H1 (cell line): ENCODE results near the gene P2RY1. TPM values are rescaled to one million over a fixed set of nuclear protein-coding genes. Genes with fewer than 3 reads are reported as not detected.
A peak's percentile ranks its signal among the peaks of the same experiment; 100 is the strongest.

Source experiments
- CTCF ChIA-PET: fragments of 300-600 bp; sonication (Branson Sonifier 250); formaldehyde crosslinking; loops from one replicate; lab custom pipeline; 2021; ENCODE audit not compliant: partially characterized antibody; lab: Charles Lee
- POLR2A ChIA-PET: fragments of 300-600 bp; sonication (Branson Sonifier 250); formaldehyde crosslinking; loops from one replicate; lab custom pipeline; 2021; ENCODE audit warnings: inconsistent platforms; ENCODE audit not compliant: partially characterized antibody; lab: Charles Lee
- DNase-seq, 2 experiments: peaks; one replicate each; pipeline versions ENCODE4 v3.0.0 to v3.0.0-alpha.2; 2010 to 2022; ENCODE audit warnings: low spot score in 2 of 2, low read depth in 1 of 2, mixed read lengths in 1 of 2
- FAIRE-seq: peaks from 2 replicates; lab custom pipeline; 2011; peaks lifted over from hg19 to GRCh38; lab: Jason Lieb, UNC
- H2AFZ ChIP-seq: 2 replicates; pipeline ENCODE4 v1.8.1; 2012; ENCODE audit warnings: low read length, inconsistent platforms
- H2AK5ac ChIP-seq: 2 replicates; pipeline ENCODE4 v1.6.1; 2013; ENCODE audit warnings: low read depth, low read length
- H2BK120ac ChIP-seq: replicated peaks from 2 replicates; pipeline ENCODE3; 2013; ENCODE audit warnings: low read depth, low read length, inconsistent platforms
- H2BK12ac ChIP-seq: 2 replicates; pipeline ENCODE4 v1.6.1; 2013; ENCODE audit warnings: low read depth, low read length
- H2BK15ac ChIP-seq: 2 replicates; pipeline ENCODE4 v1.6.1; 2013; ENCODE audit warnings: low read length
- H2BK20ac ChIP-seq: 2 replicates; pipeline ENCODE4 v1.6.1; 2013; ENCODE audit warnings: low read length
- H2BK5ac ChIP-seq: 2 replicates; pipeline ENCODE4 v1.6.1; 2013; ENCODE audit warnings: low read depth, low read length
- H3K14ac ChIP-seq: 2 replicates; pipeline ENCODE4 v1.6.1; 2013; ENCODE audit warnings: inconsistent platforms; ENCODE audit not compliant: insufficient read length
- H3K18ac ChIP-seq: 2 replicates; pipeline ENCODE4 v1.6.1; 2013; ENCODE audit warnings: low read length; ENCODE audit errors: extremely low read depth
- H3K23ac ChIP-seq: 2 replicates; pipeline ENCODE4 v1.6.1; 2013; ENCODE audit warnings: inconsistent platforms; ENCODE audit not compliant: insufficient read length
- H3K23me2 ChIP-seq: 2 replicates; pipeline ENCODE4 v1.6.1; 2013; ENCODE audit warnings: low read depth, low read length
- H3K27ac ChIP-seq: 2 replicates; pipeline ENCODE4 v1.6.1; 2011; ENCODE audit warnings: low read depth, low read length, inconsistent platforms
- H3K27me3 ChIP-seq, 4 experiments: replicated peaks in 1 of 4; 1 replicate in 1 of 4; 2 replicates in 3 of 4; pipeline versions ENCODE4 v1.6.1 to v1.8.1; 2011 to 2013; ENCODE audit warnings: low read length in 3 of 4, mild to moderate bottlenecking in 3 of 4, inconsistent platforms in 2 of 4, mixed read lengths in 2 of 4, moderate library complexity in 1 of 4; ENCODE audit not compliant: control insufficient read depth in 3 of 4, insufficient read depth in 3 of 4; ENCODE audit errors: extremely low read depth in 1 of 4
- H3K36me3 ChIP-seq, 4 experiments: 2 replicates each; pipeline versions ENCODE4 v1.6.1 to v1.8.1; 2011 to 2013; ENCODE audit warnings: mild to moderate bottlenecking in 4 of 4, low read length in 3 of 4, moderate library complexity in 2 of 4, control low read depth in 1 of 4, inconsistent platforms in 1 of 4; ENCODE audit not compliant: insufficient read depth in 4 of 4, control insufficient read depth in 2 of 4
- H3K4ac ChIP-seq: replicated peaks from 2 replicates; pipeline ENCODE3; 2013; ENCODE audit warnings: low read length, low read depth, mixed read lengths, inconsistent platforms; ENCODE audit not compliant: insufficient read length
- H3K4me1 ChIP-seq, 4 experiments: replicated peaks in 1 of 4; 1 replicate in 1 of 4; 2 replicates in 3 of 4; pipeline versions ENCODE4 v1.6.1 to v1.8.1; 2011 to 2013; ENCODE audit warnings: low read length in 3 of 4, inconsistent platforms in 2 of 4, mixed read lengths in 1 of 4; ENCODE audit not compliant: insufficient read depth in 4 of 4, control insufficient read depth in 3 of 4
- H3K4me2 ChIP-seq, 2 experiments: 2 replicates each; pipeline versions ENCODE4 v1.6.1 to v1.8.1; 2011 to 2013; ENCODE audit warnings: low read depth in 2 of 2, low read length in 2 of 2, control low read depth in 1 of 2, inconsistent platforms in 1 of 2, mild to moderate bottlenecking in 1 of 2; ENCODE audit not compliant: insufficient read depth in 1 of 2
- H3K4me3 ChIP-seq, 4 experiments: fragments of 200-600, 300-600 bp in 1 of 4; sonication (generic), shearing (Covaris generic), sonication (Bioruptor Twin) in 1 of 4; 2 replicates each; pipeline versions ENCODE4 v1.5.1 to v1.8.1; 2011 to 2016; ENCODE audit warnings: low read length in 4 of 4, low read depth in 3 of 4, control low read depth in 2 of 4, inconsistent platforms in 2 of 4, mild to moderate bottlenecking in 2 of 4, mixed read lengths in 1 of 4, moderate library complexity in 1 of 4; ENCODE audit not compliant: insufficient read depth in 2 of 4; ENCODE audit errors: extremely low read depth in 1 of 4
- H3K56ac ChIP-seq: replicated peaks from 2 replicates; pipeline ENCODE3; 2013; ENCODE audit warnings: low read depth, mild to moderate bottlenecking, mixed read lengths, low read length, inconsistent platforms; ENCODE audit not compliant: insufficient read length
- H3K79me1 ChIP-seq: 2 replicates; pipeline ENCODE4 v1.6.1; 2013; ENCODE audit warnings: low read depth, low read length, control low read depth
- H3K79me2 ChIP-seq, 2 experiments: 2 replicates each; pipeline versions ENCODE4 v1.6.1 to v1.8.1; 2012 to 2013; ENCODE audit warnings: low read length in 2 of 2, mild to moderate bottlenecking in 2 of 2, inconsistent platforms in 1 of 2; ENCODE audit not compliant: insufficient read depth in 2 of 2, control insufficient read depth in 1 of 2
- H3K9ac ChIP-seq, 4 experiments: replicated peaks in 1 of 4; 1 replicate in 1 of 4; 2 replicates in 3 of 4; pipeline versions ENCODE4 v1.6.1 to v1.8.1; 2011 to 2013; ENCODE audit warnings: low read depth in 3 of 4, low read length in 3 of 4, control low read depth in 2 of 4, mild to moderate bottlenecking in 2 of 4, moderate library complexity in 2 of 4, inconsistent platforms in 1 of 4; ENCODE audit errors: extremely low read depth in 1 of 4
- H3K9me3 ChIP-seq, 2 experiments: 2 replicates each; pipeline versions ENCODE4 v1.6.1 to v1.8.1; 2012 to 2013; ENCODE audit warnings: mild to moderate bottlenecking in 2 of 2, moderate library complexity in 2 of 2, control low read depth in 1 of 2, inconsistent platforms in 1 of 2, low read depth in 1 of 2, low read length in 1 of 2, mixed read lengths in 1 of 2; ENCODE audit not compliant: insufficient read depth in 2 of 2
- H4K20me1 ChIP-seq, 2 experiments: replicated peaks in 1 of 2; 2 replicates each; pipeline versions ENCODE3 to v1.8.1; 2011 to 2013; ENCODE audit warnings: inconsistent platforms in 2 of 2, low read length in 2 of 2, mild to moderate bottlenecking in 1 of 2; ENCODE audit not compliant: insufficient read depth in 2 of 2, control insufficient read depth in 1 of 2
- H4K5ac ChIP-seq: 2 replicates; pipeline ENCODE4 v1.6.1; 2013; ENCODE audit warnings: low read length, low read depth, mixed read lengths, inconsistent platforms; ENCODE audit not compliant: insufficient read length
- H4K8ac ChIP-seq: 2 replicates; pipeline ENCODE4 v1.8.0; 2013; ENCODE audit warnings: mild to moderate bottlenecking, moderate library complexity, low read length, inconsistent platforms; ENCODE audit not compliant: insufficient read depth; ENCODE audit errors: extremely low read depth
- H4K91ac ChIP-seq: replicated peaks from 2 replicates; pipeline ENCODE3; 2013; ENCODE audit warnings: low read length, mixed read lengths, inconsistent platforms; ENCODE audit not compliant: insufficient read length
- ATF3 ChIP-seq: IDR thresholded peaks from 2 replicates; pipeline ENCODE4 v1.6.1; 2011; ENCODE audit warnings: low read depth, mild to moderate bottlenecking, low read length; ENCODE audit not compliant: insufficient read depth
- BRCA1 ChIP-seq: IDR thresholded peaks from 2 replicates; pipeline ENCODE4 v1.6.1; 2012; ENCODE audit warnings: low read depth, low read length, improper control_type of control experiment
- EZH2 ChIP-seq: fragments of 200-600 bp; sonication (generic); IDR thresholded peaks from 2 replicates; pipeline ENCODE4 v1.7.1; 2012; ENCODE audit warnings: low read depth, mild to moderate bottlenecking, moderate library complexity, low read length, inconsistent platforms; ENCODE audit not compliant: severe bottlenecking
- KDM4A ChIP-seq: IDR thresholded peaks from one replicate; pipeline ENCODE4 v1.7.1; 2012; ENCODE audit warnings: low read depth, mild to moderate bottlenecking, moderate library complexity, low read length, inconsistent platforms; ENCODE audit not compliant: severe bottlenecking
- SUZ12 ChIP-seq: fragments of 200-600 bp; sonication (generic); IDR thresholded peaks from 2 replicates; pipeline ENCODE4 v1.6.1; 2012; ENCODE audit warnings: mild to moderate bottlenecking, inconsistent platforms, low read length, moderate library complexity, mixed read lengths
- TEAD4 ChIP-seq: IDR thresholded peaks from 2 replicates; pipeline ENCODE4 v1.6.1; 2012; ENCODE audit warnings: low read depth, low read length, inconsistent platforms, mixed read lengths
- WGBS, 2 experiments: shearing (Covaris generic) in 1 of 2; methylation state at CpG; one replicate each; pipeline versions ENCODE4 v1.1.6 to v1.1.7; 2013 to 2015; ENCODE audit warnings: low lambda C conversion rate in 2 of 2, mixed read lengths in 2 of 2, inconsistent platforms in 1 of 2, low coverage in 1 of 2, missing lambda C conversion rate in 1 of 2; ENCODE audit not compliant: insufficient replicate concordance in 2 of 2, insufficient coverage in 1 of 2, insufficient read length in 1 of 2; ENCODE audit errors: extremely low coverage in 1 of 2, missing lambda C conversion rate in 1 of 2; 5-methylcytosine and 5-hydroxymethylcytosine counted together
- long read RNA-seq, 2 experiments: library from RNA in 1 of 2; library from capped mRNA in 1 of 2; stranded (forward); transcript quantifications; one replicate each; pipeline ENCODE4 v2.0.0, GENCODE V29; 2021; ENCODE audit warnings: inconsistent platforms in 1 of 2
- polyA minus RNA-seq, 3 experiments: library from RNA; depleted of rRNA, polyadenylated mRNA; stranded (reverse); fragments of >200 nt; gene quantifications; 1 replicate in 2 of 3; 2 replicates in 1 of 3; pipeline ENCODE4 v1.2.3, GENCODE V29; 2011
- polyA plus RNA-seq, 7 experiments: library from polyadenylated mRNA; depleted of rRNA in 3 of 7; stranded (reverse) in 5 of 7; unstranded in 2 of 7; fragments of >200 nt in 5 of 7; fragments of 200-250 nt in 2 of 7; gene quantifications; 1 replicate in 5 of 7; 2 replicates in 1 of 7; 4 replicates in 1 of 7; pipeline versions ENCODE4 v1.2.1 to v1.2.3, GENCODE V29; 2011 to 2013; ENCODE audit warnings: missing spikeins in 2 of 7, mixed read lengths in 2 of 7
- total RNA-seq: library from RNA; stranded (reverse); fragmentation: NEBNext Ultra II Directional; extraction: Animal tissue kit (Norgen Biotek cat#: 25700); gene quantifications from 2 replicates; pipeline ENCODE4 v1.2.1, GENCODE V29; 2021

P2RY1 gene
- total RNA-seq: 25.2 and 28.3 TPM in 2 replicates
- 6.5 and 6.8 TPM in 2 replicates for polyA plus RNA-seq (2011; rRNA removed)
- polyA plus RNA-seq (2011; cell fraction: cytosol; rRNA removed): 7.3 TPM
- polyA plus RNA-seq (2011; cell fraction: nucleus; rRNA removed): 8.2 TPM
- 6.6 to 12.8 TPM (median 8.4 TPM) in 4 replicates for polyA plus RNA-seq (2012, experiment 1 of 2)
- polyA plus RNA-seq (2012, experiment 2 of 2): 0.85 TPM
- polyA plus RNA-seq (2013, experiment 1 of 2): 31.6 TPM
- polyA plus RNA-seq (2013, experiment 2 of 2): 31.9 TPM
- polyA minus RNA-seq (2011; rRNA and poly(A)+ RNA removed): 18.1 and 23.0 TPM in 2 replicates
- polyA minus RNA-seq (2011; cell fraction: cytosol; rRNA and poly(A)+ RNA removed): 13.9 TPM
- 30.6 TPM for polyA minus RNA-seq (2011; cell fraction: nucleus; rRNA and poly(A)+ RNA removed)
- long read RNA-seq, experiment 1, full-length matches to known transcripts: 27 of 28 reads
- long read RNA-seq, experiment 1, partial matches to known transcripts: 0 of 28 reads
- long read RNA-seq, experiment 1, other reads (novel, unspliced or antisense): 1 of 28 reads
- long read RNA-seq, experiment 2, full-length matches to known transcripts: 9 of 9 reads
- long read RNA-seq, experiment 2, partial matches to known transcripts: 0 of 9 reads
- long read RNA-seq, experiment 2, other reads (novel, unspliced or antisense): 0 of 9 reads

- peak within 1 kb of the TSS; percentile 68; the same call in 1 of the 2 replicates for H3K27ac ChIP-seq
- H3K4me3 ChIP-seq: peak within 1 kb of the TSS; percentile 72 to 86 (median 74)
- peak within 1 kb of the TSS; percentile 72; the same call in 1 of the 2 replicates for H2BK12ac ChIP-seq
- H2AFZ ChIP-seq: peak within 1 kb of the TSS; percentile 83
- H3K9me3 ChIP-seq: no peaks in the 10 kb centered on the region
- H3K79me2 ChIP-seq: peaks cover 0 to 43% of the 10 kb centered on the region in 2 experiments; a peak in 3 of 4 replicates
- peaks cover 0 to 11% (median 5%) of the 10 kb centered on the region in 4 experiments; a peak in 5 of 7 replicates for H3K27me3 ChIP-seq
- ChIA-PET POLR2A (interaction anchor here (0.8 to 2.4 kb wide), 9 partner anchors 9 to 226 kb away, joined by 3 to 10 read pairs (median 3); no protein-coding TSS in a partner anchor), CTCF (interaction anchor here (0.6 to 1.9 kb wide), 19 partner anchors 10 to 383 kb away, joined by 3 to 6 read pairs (median 4); no protein-coding TSS in a partner anchor)
- peaks cover 8% of the 10 kb centered on the region for H3K23me2 ChIP-seq
- no peak within 1 kb of the TSS for H2BK120ac ChIP-seq
- H3K4me2 ChIP-seq: peak within 1 kb of the TSS; percentile 75 to 80
- peak within 1 kb of the TSS; percentile 82 for H4K91ac ChIP-seq
- H2BK5ac ChIP-seq: peak within 1 kb of the TSS; percentile 68; the same call in 1 of the 2 replicates
- H3K4me1 ChIP-seq: peaks cover 0 to 5% (median 2%) of the 10 kb centered on the region in 4 experiments; a peak in 3 of 7 replicates
- peak; percentile 69 to 89 for DNase-seq
- peak within 1 kb of the TSS; percentile 95 for H3K18ac ChIP-seq
- H3K4ac ChIP-seq: peak within 1 kb of the TSS; percentile 99
- H3K36me3 ChIP-seq: no peaks in the 10 kb centered on the region
- peak within 1 kb of the TSS; percentile 90 for H3K56ac ChIP-seq
- no peak within 1 kb of the TSS for H2BK20ac ChIP-seq
- peaks cover 3 to 8% of the 10 kb centered on the region in 2 experiments for H4K20me1 ChIP-seq
- H3K9ac ChIP-seq: peak within 1 kb of the TSS; percentile 65 to 80 (median 77)
- H2BK15ac ChIP-seq: no peak within 1 kb of the TSS
- no peaks in the 10 kb centered on the region for H3K79me1 ChIP-seq
- no peak within 1 kb of the TSS for H2AK5ac ChIP-seq
- no peak within 1 kb of the TSS for H3K14ac ChIP-seq
- FAIRE-seq: no peak
- H4K8ac ChIP-seq: peak within 1 kb of the TSS; percentile 93
- H4K5ac ChIP-seq: peak within 1 kb of the TSS; percentile 93
- WGBS, 2 experiments: 1% methylated on average over 71 of the region's 81 CpGs; no CpG with 5 or more reads in 1 of the 2 experiments
- H3K23ac ChIP-seq: no peak within 1 kb of the TSS
- TF ChIP-seq BRCA1 (no peak), ATF3 (no peak), EZH2 (no peak), TEAD4 (no peak), KDM4A (peak; percentile 86), SUZ12 (peak; percentile 38; the same call in 1 of the 2 replicates)
Observed at GRCh38 chr3:152834776-152835600, at the start of gene P2RY1. Gene P2RY1 (plus strand): TSS chr3:152835131. CDS start chr3:152835783, 652 bp downstream.
